HepG2 (cell line): ENCODE results near the gene ANKRA2. TPM values are rescaled to one million over a fixed set of nuclear protein-coding genes. Genes with fewer than 3 reads are reported as not detected.

ENCODE experiments used
- CBX1 ChIP-seq: IDR thresholded peaks from one replicate; pipeline ENCODE4 v1.6.1; 2016; ENCODE audit warnings: antibody characterized with exemption, low read depth
- CCDC6 ChIP-seq: sonication (generic); formaldehyde crosslinking; IDR thresholded peaks from 2 replicates; pipeline ENCODE4 v1.8.1; 2022; ENCODE audit warnings: mild to moderate bottlenecking, missing genetic modification reagents, moderate library complexity
- E2F5 ChIP-seq: sonication (generic); formaldehyde crosslinking; conservative IDR thresholded peaks from 2 replicates; pipeline ENCODE4 v1.4.0; 2020; ENCODE audit warnings: missing genetic modification reagents
- ETV6 ChIP-seq: sonication (generic); formaldehyde crosslinking; conservative IDR thresholded peaks from 2 replicates; pipeline ENCODE4 v1.4.0; 2020; ENCODE audit warnings: missing genetic modification reagents
- FLYWCH1 ChIP-seq: sonication (generic); formaldehyde crosslinking; IDR thresholded peaks from 2 replicates; pipeline ENCODE4 v1.8.1; 2023; ENCODE audit warnings: mild to moderate bottlenecking, missing genetic modification reagents
- HMGA1 ChIP-seq: sonication (generic); formaldehyde crosslinking; conservative IDR thresholded peaks from 2 replicates; pipeline ENCODE4 v1.4.0; 2020; ENCODE audit warnings: missing genetic modification reagents
- KDM5A ChIP-seq: fragments of 200-600 bp; sonication (generic); IDR thresholded peaks from 2 replicates; pipeline ENCODE4 v1.7.0; 2018; ENCODE audit warnings: antibody characterized with exemption, mild to moderate bottlenecking, low read length, borderline replicate concordance
- LCORL ChIP-seq, 2 experiments: fragments of 450-650 bp in 1 of 2; sonication (generic) in 1 of 2; formaldehyde crosslinking in 1 of 2; IDR thresholded peaks; 2 replicates each; pipeline versions ENCODE4 v1.5.0 to v1.6.1; 2017 to 2020; ENCODE audit warnings: antibody characterized with exemption in 1 of 2, missing genetic modification reagents in 1 of 2
- MEIS1 ChIP-seq: sonication (generic); formaldehyde crosslinking; IDR thresholded peaks from 2 replicates; pipeline ENCODE4 v1.9.0; 2021; ENCODE audit warnings: mild to moderate bottlenecking, missing genetic modification reagents, moderate library complexity, borderline replicate concordance
- PHF8 ChIP-seq: sonication (generic); formaldehyde crosslinking; IDR thresholded peaks from 2 replicates; pipeline ENCODE4 v1.5.0; 2020; ENCODE audit warnings: missing genetic modification reagents
- SP2 ChIP-seq: sonication (generic); formaldehyde crosslinking; IDR thresholded peaks from 2 replicates; pipeline ENCODE4 v1.5.1; 2020; ENCODE audit warnings: mild to moderate bottlenecking, missing genetic modification reagents
- SRY ChIP-seq: sonication (generic); formaldehyde crosslinking; IDR thresholded peaks from 2 replicates; pipeline ENCODE4 v1.8.0; 2022; ENCODE audit warnings: mild to moderate bottlenecking, missing genetic modification reagents
- THAP8 ChIP-seq: sonication (generic); formaldehyde crosslinking; IDR thresholded peaks from 2 replicates; pipeline ENCODE4 v1.5.1; 2020; ENCODE audit warnings: missing genetic modification reagents, mild to moderate bottlenecking, borderline replicate concordance
- ZEB1 ChIP-seq: IDR thresholded peaks from 2 replicates; pipeline ENCODE4 v1.6.1; 2012; ENCODE audit warnings: mild to moderate bottlenecking, low read depth, inconsistent platforms; ENCODE audit not compliant: insufficient replicate concordance
- ZNF256 ChIP-seq: sonication (generic); formaldehyde crosslinking; conservative IDR thresholded peaks from 2 replicates; pipeline ENCODE4 v1.4.0; 2020; ENCODE audit warnings: missing genetic modification reagents
- ZNF263 ChIP-seq: sonication (generic); formaldehyde crosslinking; IDR thresholded peaks from 2 replicates; pipeline ENCODE4 v1.4.0; 2020; ENCODE audit warnings: missing genetic modification reagents
- ZNF326 ChIP-seq: sonication (generic); formaldehyde crosslinking; IDR thresholded peaks from 2 replicates; pipeline ENCODE4 v1.4.0; 2020; ENCODE audit warnings: missing genetic modification reagents, borderline replicate concordance
- ZNF350 ChIP-seq: sonication (generic); formaldehyde crosslinking; IDR thresholded peaks from 2 replicates; pipeline ENCODE4 v1.4.0; 2020; ENCODE audit warnings: mild to moderate bottlenecking, low read depth, missing genetic modification reagents, borderline replicate concordance
- ZNF616 ChIP-seq: sonication (generic); formaldehyde crosslinking; IDR thresholded peaks from 2 replicates; pipeline ENCODE4 v1.5.0; 2020; ENCODE audit warnings: low read depth, mild to moderate bottlenecking, missing genetic modification reagents
- polyA plus RNA-seq, 8 experiments: library from polyadenylated mRNA; depleted of rRNA in 3 of 8; stranded (reverse) in 7 of 8; unstranded in 1 of 8; fragments of >200 nt; fragmentation: Illumina TruSeq in 4 of 8; extraction: Trizol in 4 of 8; gene quantifications; 2 replicates each; pipeline versions ENCODE4 v1.2.1 to v1.2.3, GENCODE V29; 2011 to 2016; ENCODE audit warnings: low read depth in 4 of 8, missing spikeins in 1 of 8, mixed read lengths in 1 of 8; ENCODE audit not compliant: insufficient read depth in 1 of 8
- total RNA-seq, 5 experiments: library from RNA; depleted of rRNA; stranded (reverse); fragments of >200 nt; fragmentation: Illumina TruSeq; extraction: Trizol; gene quantifications; 2 replicates each; pipeline ENCODE4 v1.2.3, GENCODE V29; 2016; ENCODE audit warnings: low read depth in 1 of 5
- TF ChIP-seq, protein P1 (sequence below): sonication (generic); formaldehyde crosslinking; IDR thresholded peaks from 2 replicates; pipeline ENCODE4 v1.5.0; 2020; ENCODE audit warnings: mild to moderate bottlenecking, missing genetic modification reagents, moderate library complexity
- TF ChIP-seq, protein P2 (sequence below): conservative IDR thresholded peaks from 2 replicates; pipeline ENCODE4 v1.6.1; 2018; ENCODE audit warnings: missing genetic modification reagents
- TF ChIP-seq, protein P3 (sequence below): sonication (generic); formaldehyde crosslinking; IDR thresholded peaks from 2 replicates; pipeline ENCODE4 v1.5.1; 2020; ENCODE audit warnings: mild to moderate bottlenecking, moderate library complexity, missing genetic modification reagents

ANKRA2 gene
- total and polyA plus RNA-seq, 2 of the 13 experiments (the other 11 are each of a cell fraction or from before 2014, with no cell fraction given), result 23.6 to 33.6 TPM

- TF ChIP-seq ETV6 (CRISPR knock-in tag), result no peak; the same call in 1 of the 2 replicates
- TF ChIP-seq ZNF263 (CRISPR knock-in tag), result no peak; the same call in 1 of the 2 replicates
- no peak for TF ChIP-seq FLYWCH1 (CRISPR knock-in tag)
- no peak for TF ChIP-seq SP2 (CRISPR knock-in tag)
- peak; percentile 25 for TF ChIP-seq ZEB1
- TF ChIP-seq CCDC6 (CRISPR knock-in tag), result 0 out of 2 replicates have a peak, but pooled peaks have one; percentile 10
- TF ChIP-seq, protein P1, sequence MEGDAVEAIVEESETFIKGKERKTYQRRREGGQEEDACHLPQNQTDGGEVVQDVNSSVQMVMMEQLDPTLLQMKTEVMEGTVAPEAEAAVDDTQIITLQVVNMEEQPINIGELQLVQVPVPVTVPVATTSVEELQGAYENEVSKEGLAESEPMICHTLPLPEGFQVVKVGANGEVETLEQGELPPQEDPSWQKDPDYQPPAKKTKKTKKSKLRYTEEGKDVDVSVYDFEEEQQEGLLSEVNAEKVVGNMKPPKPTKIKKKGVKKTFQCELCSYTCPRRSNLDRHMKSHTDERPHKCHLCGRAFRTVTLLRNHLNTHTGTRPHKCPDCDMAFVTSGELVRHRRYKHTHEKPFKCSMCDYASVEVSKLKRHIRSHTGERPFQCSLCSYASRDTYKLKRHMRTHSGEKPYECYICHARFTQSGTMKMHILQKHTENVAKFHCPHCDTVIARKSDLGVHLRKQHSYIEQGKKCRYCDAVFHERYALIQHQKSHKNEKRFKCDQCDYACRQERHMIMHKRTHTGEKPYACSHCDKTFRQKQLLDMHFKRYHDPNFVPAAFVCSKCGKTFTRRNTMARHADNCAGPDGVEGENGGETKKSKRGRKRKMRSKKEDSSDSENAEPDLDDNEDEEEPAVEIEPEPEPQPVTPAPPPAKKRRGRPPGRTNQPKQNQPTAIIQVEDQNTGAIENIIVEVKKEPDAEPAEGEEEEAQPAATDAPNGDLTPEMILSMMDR (CRISPR knock-in tag), result 0 out of 2 replicates have a peak, but pooled peaks have one; percentile 3
- TF ChIP-seq SRY (CRISPR knock-in tag), result 0 out of 2 replicates have a peak, but pooled peaks have one; percentile 64
- no peak for TF ChIP-seq E2F5 (CRISPR knock-in tag)
- no peak for TF ChIP-seq ZNF326
- no peak for TF ChIP-seq MEIS1 (CRISPR knock-in tag)
- 0 out of 2 replicates have a peak, but pooled peaks have one; percentile 22 for TF ChIP-seq ZNF616 (CRISPR knock-in tag)
- TF ChIP-seq HMGA1, result no peak
- TF ChIP-seq ZNF256 (CRISPR knock-in tag), result no peak
- TF ChIP-seq LCORL (IDR thresholded peaks at IDR 0.05), result peak; percentile 57
- TF ChIP-seq LCORL (CRISPR knock-in tag; IDR thresholded peaks at IDR 0.05), result peak; percentile 68
- TF ChIP-seq, protein P2, sequence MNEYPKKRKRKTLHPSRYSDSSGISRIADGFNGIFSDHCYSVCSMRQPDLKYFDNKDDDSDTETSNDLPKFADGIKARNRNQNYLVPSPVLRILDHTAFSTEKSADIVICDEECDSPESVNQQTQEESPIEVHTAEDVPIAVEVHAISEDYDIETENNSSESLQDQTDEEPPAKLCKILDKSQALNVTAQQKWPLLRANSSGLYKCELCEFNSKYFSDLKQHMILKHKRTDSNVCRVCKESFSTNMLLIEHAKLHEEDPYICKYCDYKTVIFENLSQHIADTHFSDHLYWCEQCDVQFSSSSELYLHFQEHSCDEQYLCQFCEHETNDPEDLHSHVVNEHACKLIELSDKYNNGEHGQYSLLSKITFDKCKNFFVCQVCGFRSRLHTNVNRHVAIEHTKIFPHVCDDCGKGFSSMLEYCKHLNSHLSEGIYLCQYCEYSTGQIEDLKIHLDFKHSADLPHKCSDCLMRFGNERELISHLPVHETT (CRISPR knock-in tag), result 0 out of 2 replicates have a peak, but pooled peaks have one; percentile 51
- peak; percentile 17 for TF ChIP-seq CBX1
- 0 out of 2 replicates have a peak, but pooled peaks have one; percentile 17 for TF ChIP-seq ZNF350 (CRISPR knock-in tag)
- peak; percentile 90 for TF ChIP-seq PHF8
- TF ChIP-seq KDM5A, result peak; percentile 99; the same call in 1 of the 2 replicates
- TF ChIP-seq, protein P3, sequence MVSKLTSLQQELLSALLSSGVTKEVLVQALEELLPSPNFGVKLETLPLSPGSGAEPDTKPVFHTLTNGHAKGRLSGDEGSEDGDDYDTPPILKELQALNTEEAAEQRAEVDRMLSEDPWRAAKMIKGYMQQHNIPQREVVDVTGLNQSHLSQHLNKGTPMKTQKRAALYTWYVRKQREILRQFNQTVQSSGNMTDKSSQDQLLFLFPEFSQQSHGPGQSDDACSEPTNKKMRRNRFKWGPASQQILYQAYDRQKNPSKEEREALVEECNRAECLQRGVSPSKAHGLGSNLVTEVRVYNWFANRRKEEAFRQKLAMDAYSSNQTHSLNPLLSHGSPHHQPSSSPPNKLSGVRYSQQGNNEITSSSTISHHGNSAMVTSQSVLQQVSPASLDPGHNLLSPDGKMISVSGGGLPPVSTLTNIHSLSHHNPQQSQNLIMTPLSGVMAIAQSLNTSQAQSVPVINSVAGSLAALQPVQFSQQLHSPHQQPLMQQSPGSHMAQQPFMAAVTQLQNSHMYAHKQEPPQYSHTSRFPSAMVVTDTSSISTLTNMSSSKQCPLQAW (CRISPR knock-in tag), result peak; percentile 11; the same call in 1 of the 2 replicates
- TF ChIP-seq THAP8 (CRISPR knock-in tag), result no peak
These were observed at the start of gene ANKRA2, which contains the start of gene UTP15 (continued) for GRCh38 chr5:73565139-73565968.
